ENCODE data around the gene SLC25A1. TPM values are rescaled to one million over a fixed set of nuclear protein-coding genes. Genes with fewer than 3 reads are reported as not detected.
"Not testable (repeated sequence)": the region's sequence is repeated elsewhere in the genome, so short reads cannot be mapped to it uniquely, and the experiment has no call there.

Gene SLC25A1
- total RNA-seq, 4 donors from 2014 or later = 60.1 to 83.2 (median 71.1) TPM

GRCh38 chr22:19206287-19206686, 27.8 kb upstream of the SLC25A1 start:
- no peak for DNase-seq (ENCODE audit: low spot score in 2 of 2)
- TF ChIP-seq CTCF (IDR thresholded peaks at IDR 0.05) = no peak
- TF ChIP-seq POLR2A (IDR thresholded peaks at IDR 0.05) = no peak
- intact Hi-C loops (cut with DNase I; ENCODE audit: low total_unique reads) = no loop called here
- 94 to 96% methylated on average over 6 of the region's 6 CpGs for WGBS, 2 donors
- H3K4me3 ChIP-seq (ENCODE audit: low read depth, poor library complexity, severe bottlenecking) = no peak overlapping the region

- DNase-seq (ENCODE audit: low spot score in 2 of 2) = no peak
- H3K4me3 ChIP-seq (ENCODE audit: low read depth, poor library complexity, severe bottlenecking) = no peak overlapping the region
- intact Hi-C loops (cut with DNase I; ENCODE audit: low total_unique reads) = no loop called here
- TF ChIP-seq CTCF (IDR thresholded peaks at IDR 0.05) = no peak
- TF ChIP-seq POLR2A (IDR thresholded peaks at IDR 0.05) = no peak
- 80 to 87% methylated on average over 4 of the region's 4 CpGs for WGBS, 2 donors
These were observed 26.1 kb upstream of the SLC25A1 start for GRCh38 chr22:19204640-19205039.

- no peak for DNase-seq (ENCODE audit: low spot score in 2 of 2)
- intact Hi-C loops (cut with DNase I; ENCODE audit: low total_unique reads) = no loop called here
- TF ChIP-seq POLR2A (IDR thresholded peaks at IDR 0.05) (no peak), CTCF (IDR thresholded peaks at IDR 0.05) (no peak)
These were observed 25.3 kb upstream of the SLC25A1 start for GRCh38 chr22:19203834-19204233.

GRCh38 chr22:19202799-19203186, 24.3 kb upstream of the SLC25A1 start:
- H3K4me3 ChIP-seq (ENCODE audit: low read depth, poor library complexity, severe bottlenecking); intact Hi-C loops (cut with DNase I; ENCODE audit: low total_unique reads); DNase-seq (ENCODE audit: low spot score in 2 of 2): not testable (repeated sequence)
- WGBS, 2 donors = 97 to 99% methylated on average over 3 of the region's 3 CpGs

More at GRCh38 chr22:19203834-19204233, 25.3 kb upstream of the SLC25A1 start:
- H3K4me3 ChIP-seq (ENCODE audit: low read depth, poor library complexity, severe bottlenecking) = no peak overlapping the region
- 85 to 93% methylated on average over 8 of the region's 8 CpGs for WGBS, 2 donors

- no peak for DNase-seq (ENCODE audit: low spot score in 2 of 2)
- no peak for TF ChIP-seq CTCF (IDR thresholded peaks at IDR 0.05)
- no peak for TF ChIP-seq POLR2A (IDR thresholded peaks at IDR 0.05)
- WGBS, 2 donors = 91 to 95% methylated on average over 16 to 17 of the region's 18 CpGs
- no peak overlapping the region for H3K4me3 ChIP-seq (ENCODE audit: low read depth, poor library complexity, severe bottlenecking)
- intact Hi-C loops (cut with DNase I; ENCODE audit: low total_unique reads) = no loop called here
These were observed 23.6 kb upstream of the SLC25A1 start for GRCh38 chr22:19201869-19202798.

GRCh38 chr22:19201130-19201868, 22.8 kb upstream of the SLC25A1 start:
- 93 to 95% methylated on average over 23 of the region's 23 CpGs for WGBS, 2 donors
- TF ChIP-seq POLR2A (IDR thresholded peaks at IDR 0.05) (no peak), CTCF (IDR thresholded peaks at IDR 0.05) (no peak)
- intact Hi-C loops (cut with DNase I; ENCODE audit: low total_unique reads) = no loop called here
- DNase-seq (ENCODE audit: low spot score in 2 of 2) = no peak
- no peak overlapping the region for H3K4me3 ChIP-seq (ENCODE audit: low read depth, poor library complexity, severe bottlenecking)
